Upper lobe of left lung (tissue), 6 donors: ENCODE results near the gene MARK3. TPM values are rescaled to one million over a fixed set of nuclear protein-coding genes. Genes with fewer than 3 reads are reported as not detected.
"Not testable (repeated sequence)": the region's sequence is repeated elsewhere in the genome, so short reads cannot be mapped to it uniquely, and the experiment has no call there.

Experiments
- ATAC-seq, 2 donors: fragments of 200-7000 bp; cut with Tn5 transposase; one replicate each; pipeline ENCODE4 v1.9.1; 2022; ENCODE audit warnings: mild to moderate bottlenecking in 2 of 2, moderate library complexity in 2 of 2; ENCODE audit not compliant: low FRiP score in 2 of 2
- DNase-seq, 2 donors: peaks; one replicate each; pipeline ENCODE4 v3.0.0-alpha.2; 2019 to 2020
- H3K27ac ChIP-seq, 4 donors: fragments of 200-600 bp; sonication (generic); one replicate each; pipeline ENCODE4 v1.5.1; 2016 to 2019
- H3K27me3 ChIP-seq, 4 donors: fragments of 200-600 bp; sonication (generic); one replicate each; pipeline ENCODE4 v1.5.1; 2017 to 2019
- H3K36me3 ChIP-seq, 4 donors: fragments of 200-600 bp; sonication (generic); one replicate each; pipeline ENCODE4 v1.5.1; 2016 to 2019
- H3K4me1 ChIP-seq, 4 donors: fragments of 200-600 bp; sonication (generic); one replicate each; pipeline ENCODE4 v1.5.1; 2018 to 2019
- H3K4me3 ChIP-seq, 4 donors: fragments of 200-600 bp; sonication (generic); one replicate each; pipeline ENCODE4 v1.5.1; 2017 to 2019; ENCODE audit warnings: mild to moderate bottlenecking in 2 of 4, moderate library complexity in 1 of 4
- H3K9me3 ChIP-seq, 4 donors: fragments of 200-600 bp; sonication (generic); one replicate each; pipeline ENCODE4 v1.5.1; 2018 to 2019
- CTCF ChIP-seq, 6 experiments: fragments of 450-650 bp in 4 of 6; fragments of 200-600 bp in 2 of 6; sonication (generic) in 2 of 6; IDR thresholded peaks; one replicate each; pipeline ENCODE4 v1.5.1; 2016 to 2019; ENCODE audit warnings: antibody characterized with exemption in 6 of 6
- EP300 ChIP-seq, 4 donors: sonication (generic); formaldehyde crosslinking; IDR thresholded peaks; one replicate each; pipeline ENCODE4 v1.5.1; 2017; ENCODE audit warnings: antibody characterized with exemption in 4 of 4, control low read depth in 2 of 4
- POLR2A ChIP-seq, 4 donors: fragments of 450-650 bp; IDR thresholded peaks; one replicate each; pipeline ENCODE4 v1.5.1; 2016 to 2017; ENCODE audit warnings: antibody characterized with exemption in 4 of 4, mild to moderate bottlenecking in 2 of 4
- POLR2AphosphoS5 ChIP-seq, 2 donors: sonication (generic); formaldehyde crosslinking; IDR thresholded peaks; one replicate each; pipeline ENCODE4 v1.5.1; 2017; ENCODE audit warnings: antibody characterized with exemption in 2 of 2
- WGBS, 2 donors: methylation state at CpG; one replicate each; pipeline ENCODE4 v1.1.5; 2017 to 2018; 5-methylcytosine and 5-hydroxymethylcytosine counted together
- total RNA-seq, 6 donors: library from RNA; depleted of rRNA in 4 of 6; stranded (reverse); fragments of >200 nt in 4 of 6; gene quantifications; one replicate each; pipeline versions ENCODE4 v1.1.0 to v1.2.1, GENCODE V29; 2016 to 2021
- donor health status: DM: no; HTN: no; CAD: no; lungs with moderate emphysema.
- donor health status: DM: no; HTN: yes; CAD: no; lungs with severe emphysema.

The MARK3 gene
- total RNA-seq, 6 donors from 2014 or later: 84.5 to 190 (median 132) TPM

DNA sequence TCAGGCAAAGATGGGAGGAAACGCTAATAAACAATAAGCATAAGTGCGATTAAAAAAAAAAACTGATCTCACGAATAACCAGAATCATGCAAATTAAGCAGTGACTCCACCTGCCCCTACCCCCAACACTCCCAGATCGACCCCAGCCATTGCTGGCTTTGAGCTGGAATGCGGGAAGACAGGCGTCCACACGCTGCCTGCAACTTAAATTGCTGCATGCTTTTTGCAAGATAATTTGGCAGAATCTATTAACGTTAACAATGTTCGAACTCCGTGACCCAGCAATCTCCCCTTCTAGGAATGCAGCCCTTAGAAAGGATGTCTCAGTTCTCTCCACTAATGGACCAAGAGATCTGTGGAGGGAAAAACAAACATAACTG, 138.3 kb downstream of the MARK3 start:
- TF ChIP-seq POLR2AphosphoS5 (IDR thresholded peaks at IDR 0.05) (no peak), CTCF (IDR thresholded peaks at IDR 0.05) (no peak), POLR2A (IDR thresholded peaks at IDR 0.05) (no peak), EP300 (IDR thresholded peaks at IDR 0.05) (no peak)
- no peak overlapping the region for H3K4me3 ChIP-seq
- no peaks in the 10 kb centered on the region for H3K9me3 ChIP-seq
- no peak overlapping the region for H3K27ac ChIP-seq
- no peaks in the 10 kb centered on the region for H3K36me3 ChIP-seq
- H3K27me3 ChIP-seq: peaks cover 0 to 20% (median 11%) of the 10 kb centered on the region in 4 donors
- no peak for ATAC-seq
- no peak for DNase-seq
- H3K4me1 ChIP-seq: peaks cover 54 to 74% (median 60%) of the 10 kb centered on the region in 4 donors
- 50 to 60% methylated on average over 10 of the region's 10 CpGs for WGBS, 2 donors

- no peak for ATAC-seq
- no peak overlapping the region for H3K4me3 ChIP-seq
- DNase-seq: no peak
- TF ChIP-seq CTCF (IDR thresholded peaks at IDR 0.05) (no peak), EP300 (IDR thresholded peaks at IDR 0.05) (no peak)
- H3K4me1 ChIP-seq: peaks cover 49 to 71% (median 54%) of the 10 kb centered on the region in 4 donors
- 74 to 82% methylated on average over 8 to 12 of the region's 12 CpGs for WGBS, 2 donors
- peaks cover 0 to 20% (median 11%) of the 10 kb centered on the region in 4 donors for H3K27me3 ChIP-seq
- H3K9me3 ChIP-seq: no peaks in the 10 kb centered on the region
- no peaks in the 10 kb centered on the region for H3K36me3 ChIP-seq
- H3K27ac ChIP-seq: peak overlapping the region in 1 of 4 donors; percentile 34
Observed at GRCh38 chr14:103524002-103524935, 139.1 kb downstream of the MARK3 start.

DNA sequence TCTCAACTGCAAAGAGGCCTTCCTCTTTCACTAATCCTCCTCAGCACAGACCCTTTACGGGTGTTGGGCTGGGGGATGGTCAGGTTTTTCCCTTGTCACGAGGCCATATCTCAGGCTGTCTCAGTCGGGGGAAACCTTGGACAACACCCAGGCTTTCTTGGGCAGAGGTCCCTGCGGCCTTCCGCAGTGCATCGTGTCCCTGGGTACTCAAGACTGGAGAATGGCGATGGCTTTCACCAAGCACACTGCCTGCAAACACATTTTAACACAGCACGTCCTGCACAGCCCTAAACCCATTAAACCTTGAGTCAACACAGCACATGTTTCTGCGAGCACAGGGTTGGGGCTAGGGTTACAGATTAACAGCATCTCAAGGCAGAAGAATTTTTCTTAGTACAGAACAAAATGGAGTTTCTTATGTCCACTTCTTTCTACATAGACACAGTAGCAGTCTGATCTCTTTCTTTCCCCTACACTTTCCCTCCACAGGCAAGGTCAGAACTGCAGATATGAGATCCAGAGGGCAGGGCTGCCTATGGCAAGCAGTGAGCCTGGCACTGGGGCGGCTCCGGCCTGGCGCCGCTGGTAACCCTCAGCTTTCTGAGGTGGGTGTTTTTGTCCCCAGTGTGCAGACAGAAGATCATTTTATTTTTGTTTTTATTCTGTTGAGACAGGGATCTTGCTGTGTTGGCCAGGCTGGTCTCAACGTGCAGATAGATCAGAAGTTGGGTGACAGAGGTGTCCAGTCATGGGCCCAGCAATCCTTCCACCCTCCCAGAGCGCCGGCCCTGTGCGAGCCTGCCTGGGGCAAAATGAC, 140.4 kb downstream of the MARK3 start:
- H3K36me3 ChIP-seq, H3K9me3 ChIP-seq, H3K4me3 ChIP-seq, ATAC-seq: not testable (repeated sequence)
- H3K4me1 ChIP-seq: peaks cover 47 to 71% (median 52%) of the 10 kb centered on the region in 4 donors
- 74 to 92% methylated on average over 10 to 17 of the region's 17 CpGs for WGBS, 2 donors
- peaks cover 0 to 20% (median 11%) of the 10 kb centered on the region in 4 donors for H3K27me3 ChIP-seq
- DNase-seq: peak in 1 of 2 donors; percentile 68
- H3K27ac ChIP-seq: peak overlapping the region in 1 of 4 donors; percentile 88

- TF ChIP-seq CTCF (IDR thresholded peaks at IDR 0.05): no peak
- no peak for TF ChIP-seq EP300 (IDR thresholded peaks at IDR 0.05)
- no peak for TF ChIP-seq POLR2A (IDR thresholded peaks at IDR 0.05)
- no peak for TF ChIP-seq POLR2AphosphoS5 (IDR thresholded peaks at IDR 0.05)
- Histone ChIP-seq H3K27ac (peak overlapping the region in 2 of 4 donors; percentile 4 to 88), H3K27me3 (peaks cover 0 to 20% (median 9%) of the 10 kb centered on the region in 4 donors)
Observed at GRCh38 chr14:103526247-103526913, 141.2 kb downstream of the MARK3 start.

More at GRCh38 chr14:103526247-103526913, 141.2 kb downstream of the MARK3 start:
- H3K4me1 ChIP-seq: peaks cover 41 to 71% (median 48%) of the 10 kb centered on the region in 4 donors
- no peak for DNase-seq
- 31 to 65% methylated on average over 3 to 8 of the region's 8 CpGs for WGBS, 2 donors
- H3K4me3 ChIP-seq: no peak overlapping the region
- ATAC-seq: peak in 1 of 2 donors; percentile 0
- no peaks in the 10 kb centered on the region for H3K9me3 ChIP-seq
- H3K36me3 ChIP-seq: peaks cover 0 to 7% (median 3%) of the 10 kb centered on the region in 4 donors
